ENCODE data around the gene FZD2.
"Not testable (repeated sequence)": the region's sequence is repeated elsewhere in the genome, so short reads cannot be mapped to it uniquely, and the experiment has no call there.

The FZD2 gene

GRCh38 chr17:44578947-44579346, 21.7 kb downstream of the FZD2 start:
- DNase-seq: no peak

GRCh38 chr17:44581868-44582267, 24.6 kb downstream of the FZD2 start:
- no peak for DNase-seq

GRCh38 chr17:44584443-44584842, 27.2 kb downstream of the FZD2 start:
- no peak for DNase-seq

- DNase-seq: no peak
Measured at GRCh38 chr17:44585315-44585714, 28.0 kb downstream of the FZD2 start.

- DNase-seq: no peak
Measured at GRCh38 chr17:44587339-44587738, 30.1 kb downstream of the FZD2 start.

GRCh38 chr17:44589316-44590071, 32.2 kb downstream of the FZD2 start:
- no peak for DNase-seq

- DNase-seq: not testable (repeated sequence)
Measured at GRCh38 chr17:44590072-44590462, 32.8 kb downstream of the FZD2 start.

GRCh38 chr17:44590762-44591161, 33.5 kb downstream of the FZD2 start:
- DNase-seq: not testable (repeated sequence)

GRCh38 chr17:44591206-44591605, 33.9 kb downstream of the FZD2 start:
- DNase-seq: no peak

- no peak for DNase-seq
Measured at GRCh38 chr17:44593156-44593555, 35.9 kb downstream of the FZD2 start.

GRCh38 chr17:44595216-44595775, 38.0 kb downstream of the FZD2 start:
- DNase-seq: no peak

GRCh38 chr17:44598329-44598728, 41.0 kb downstream of the FZD2 start:
- no peak for DNase-seq

GRCh38 chr17:44598932-44599297, 41.6 kb downstream of the FZD2 start:
- DNase-seq: no peak

- no peak for DNase-seq
Measured at GRCh38 chr17:44599298-44600175, 42.3 kb downstream of the FZD2 start.

- no peak for DNase-seq
Measured at GRCh38 chr17:44601539-44601938, 44.3 kb downstream of the FZD2 start.

GRCh38 chr17:44601973-44602372, 44.7 kb downstream of the FZD2 start:
- DNase-seq: no peak

- DNase-seq: no peak
Measured at GRCh38 chr17:44602390-44602789, 45.1 kb downstream of the FZD2 start.

- no peak for DNase-seq
Measured at GRCh38 chr17:44602970-44603369, 45.7 kb downstream of the FZD2 start.

- no peak for DNase-seq
Measured at GRCh38 chr17:44604116-44604761, 47.0 kb downstream of the FZD2 start.

- no peak for DNase-seq
Measured at GRCh38 chr17:44604768-44605485, 47.6 kb downstream of the FZD2 start.

GRCh38 chr17:44606658-44607057, 49.4 kb downstream of the FZD2 start:
- DNase-seq: no peak

- DNase-seq: no peak
Measured at GRCh38 chr17:44607836-44608690, 50.8 kb downstream of the FZD2 start.
